Ascending aorta (tissue), 1 donor: Measurements from ENCODE around the gene CSRNP3. TPM values are rescaled to one million over a fixed set of nuclear protein-coding genes. Genes with fewer than 3 reads are reported as not detected.

ENCODE experiments used
- total RNA-seq: library from RNA; depleted of rRNA; stranded (reverse); fragments of >200 nt; gene quantifications from one replicate; pipeline ENCODE4 v1.1.0, GENCODE V29; 2016

CSRNP3 gene
- total RNA-seq, 1 donor from 2014 or later: 2.8 TPM

Other genes with a start within 250 kb of the CSRNP3 start
- gene SCN2A, start 230.3 kb upstream of the CSRNP3 start, total RNA-seq: 0.53 TPM